Measurements from ENCODE around the gene NCBP1. TPM values are rescaled to one million over a fixed set of nuclear protein-coding genes. Genes with fewer than 3 reads are reported as not detected.

Gene NCBP1
- total RNA-seq, 2 experiments from 2014 or later, result 50.7 to 53.5 TPM

DNA sequence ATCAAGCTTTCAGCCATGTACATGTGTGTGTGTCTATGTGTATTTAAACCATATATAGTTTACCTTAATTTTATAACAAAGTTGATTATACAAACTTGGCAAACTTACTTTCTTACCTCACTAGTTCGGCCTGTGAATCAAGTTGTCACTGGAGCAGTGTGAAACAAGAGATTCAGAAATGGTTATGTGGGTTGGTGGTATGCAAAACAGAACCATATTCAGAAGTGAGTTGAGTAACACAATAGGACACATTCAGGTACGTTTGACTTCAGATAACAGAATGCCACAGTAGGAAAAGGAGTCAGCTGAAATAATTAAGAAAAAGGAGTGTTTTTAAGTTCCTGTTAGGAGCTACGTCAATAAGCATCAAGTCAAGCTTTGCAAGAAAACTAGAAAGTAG lies 42.0 kb downstream of the NCBP1 start:
- peaks cover 21% of the 10 kb centered on the region for H3K4me1 Mint-ChIP-seq (ENCODE audit: low read depth)
- no peak for ATAC-seq (ENCODE audit: poor library complexity)

DNA sequence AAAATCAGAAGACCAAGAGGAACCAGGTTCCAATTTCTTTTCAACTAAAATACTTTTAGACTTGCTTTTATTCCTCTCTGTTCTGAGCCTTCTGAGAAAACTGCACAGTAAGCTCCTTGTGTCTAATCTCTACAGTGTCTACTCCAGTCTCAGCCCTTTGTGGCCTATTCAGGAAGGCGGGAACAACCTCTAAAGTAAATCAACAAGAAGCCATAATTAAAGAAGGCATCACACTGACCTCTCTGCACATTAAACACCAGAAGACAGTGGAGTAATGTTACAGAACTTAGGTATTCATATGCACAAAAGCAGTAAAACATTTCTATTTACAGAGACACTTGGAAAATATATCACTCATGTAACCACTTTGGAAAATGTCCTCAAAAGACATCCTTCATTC lies 48.6 kb downstream of the NCBP1 start:
- H3K27ac Mint-ChIP-seq, result peak overlapping the region; percentile 44
- H3K9me3 Mint-ChIP-seq, result no peaks in the 10 kb centered on the region
- Histone ChIP-seq H3K4me1 (ENCODE audit: insufficient read depth, low read length) (no peaks in the 10 kb centered on the region), H3K9me3 (ENCODE audit: control insufficient read depth in 1 of 2, insufficient read depth in 1 of 2, low read length in 2 of 2) (no peaks in the 10 kb centered on the region), H3K27me3 (ENCODE audit: control insufficient read depth in 1 of 2, insufficient read depth in 2 of 2, low read length in 2 of 2) (no peaks in the 10 kb centered on the region), H3K36me3 (ENCODE audit: insufficient read depth, low read length) (peaks cover 80% of the 10 kb centered on the region), H3K4me3 (ENCODE audit: low read length) (no peak overlapping the region), H3K27ac (ENCODE audit: low read depth in 1 of 2, low read length in 2 of 2) (no peak overlapping the region)
- no peak overlapping the region for H3K4me3 Mint-ChIP-seq
- H3K27me3 Mint-ChIP-seq, result no peaks in the 10 kb centered on the region
- DNase-seq, result no peak
- ChIA-PET CTCF (interaction anchor here (1.0 kb wide), 1 partner anchor 49 kb away, joined by 3 read pairs; the partner anchor contains the start of gene TSTD2), POLR2A (no interaction called here)
- peaks cover 23% of the 10 kb centered on the region for H3K4me1 Mint-ChIP-seq (ENCODE audit: low read depth)
- TF ChIP-seq, protein P1, sequence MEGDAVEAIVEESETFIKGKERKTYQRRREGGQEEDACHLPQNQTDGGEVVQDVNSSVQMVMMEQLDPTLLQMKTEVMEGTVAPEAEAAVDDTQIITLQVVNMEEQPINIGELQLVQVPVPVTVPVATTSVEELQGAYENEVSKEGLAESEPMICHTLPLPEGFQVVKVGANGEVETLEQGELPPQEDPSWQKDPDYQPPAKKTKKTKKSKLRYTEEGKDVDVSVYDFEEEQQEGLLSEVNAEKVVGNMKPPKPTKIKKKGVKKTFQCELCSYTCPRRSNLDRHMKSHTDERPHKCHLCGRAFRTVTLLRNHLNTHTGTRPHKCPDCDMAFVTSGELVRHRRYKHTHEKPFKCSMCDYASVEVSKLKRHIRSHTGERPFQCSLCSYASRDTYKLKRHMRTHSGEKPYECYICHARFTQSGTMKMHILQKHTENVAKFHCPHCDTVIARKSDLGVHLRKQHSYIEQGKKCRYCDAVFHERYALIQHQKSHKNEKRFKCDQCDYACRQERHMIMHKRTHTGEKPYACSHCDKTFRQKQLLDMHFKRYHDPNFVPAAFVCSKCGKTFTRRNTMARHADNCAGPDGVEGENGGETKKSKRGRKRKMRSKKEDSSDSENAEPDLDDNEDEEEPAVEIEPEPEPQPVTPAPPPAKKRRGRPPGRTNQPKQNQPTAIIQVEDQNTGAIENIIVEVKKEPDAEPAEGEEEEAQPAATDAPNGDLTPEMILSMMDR (IDR thresholded peaks at IDR 0.05), result no peak
- ATAC-seq (ENCODE audit: poor library complexity), result no peak
- H3K36me3 Mint-ChIP-seq (ENCODE audit: low read depth), result peaks cover 94% of the 10 kb centered on the region
- intact Hi-C loops (cut with DNase I, micrococcal nuclease), result loop anchor here in 1 of 2 experiments (5.0 kb wide), 1 partner anchor 40 kb away; no protein-coding TSS in a partner anchor

More for the DNA sequence above, 42.0 kb downstream of the NCBP1 start:
- Histone ChIP-seq H3K9me3 (ENCODE audit: control insufficient read depth in 1 of 2, insufficient read depth in 1 of 2, low read length in 2 of 2) (no peaks in the 10 kb centered on the region), H3K4me3 (ENCODE audit: low read length) (no peak overlapping the region), H3K36me3 (ENCODE audit: insufficient read depth, low read length) (peaks cover 76% of the 10 kb centered on the region), H3K27ac (ENCODE audit: low read depth in 1 of 2, low read length in 2 of 2) (no peak overlapping the region), H3K4me1 (ENCODE audit: insufficient read depth, low read length) (no peaks in the 10 kb centered on the region), H3K27me3 (ENCODE audit: control insufficient read depth in 1 of 2, insufficient read depth in 2 of 2, low read length in 2 of 2) (no peaks in the 10 kb centered on the region)
- ChIA-PET CTCF (no interaction called here), POLR2A (no interaction called here)
- intact Hi-C loops (cut with DNase I, micrococcal nuclease), result no loop called here
- Mint-ChIP-seq H3K27ac (peak overlapping the region; percentile 19), H3K36me3 (ENCODE audit: low read depth) (peaks cover 96% of the 10 kb centered on the region), H3K4me3 (no peak overlapping the region), H3K27me3 (no peaks in the 10 kb centered on the region), H3K9me3 (no peaks in the 10 kb centered on the region)
- TF ChIP-seq, protein P1 (IDR thresholded peaks at IDR 0.05), result no peak
- no peak for DNase-seq

- Mint-ChIP-seq H3K4me1 (ENCODE audit: low read depth) (peaks cover 17% of the 10 kb centered on the region), H3K36me3 (ENCODE audit: low read depth) (peaks cover 92% of the 10 kb centered on the region), H3K4me3 (no peak overlapping the region), H3K9me3 (no peaks in the 10 kb centered on the region), H3K27me3 (no peaks in the 10 kb centered on the region), H3K27ac (peak overlapping the region; percentile 49)
- intact Hi-C loops (cut with DNase I, micrococcal nuclease), result no loop called here
- no peaks in the 10 kb centered on the region for H3K4me1 ChIP-seq (ENCODE audit: insufficient read depth, low read length)
- H3K27me3 ChIP-seq (ENCODE audit: control insufficient read depth in 1 of 2, insufficient read depth in 2 of 2, low read length in 2 of 2), result no peaks in the 10 kb centered on the region
- H3K4me3 ChIP-seq (ENCODE audit: low read length), result no peak overlapping the region
- H3K27ac ChIP-seq (ENCODE audit: low read depth in 1 of 2, low read length in 2 of 2), result no peak overlapping the region
- ChIA-PET POLR2A (interaction anchor here (2.2 kb wide), 1 partner anchor 8 kb away, joined by 14 read pairs; the partner anchor contains the start of gene XPA), CTCF (no interaction called here)
- DNase-seq (no peak), ATAC-seq (ENCODE audit: poor library complexity) (no peak)
- H3K9me3 ChIP-seq (ENCODE audit: control insufficient read depth in 1 of 2, insufficient read depth in 1 of 2, low read length in 2 of 2), result no peaks in the 10 kb centered on the region
- peaks cover 75% of the 10 kb centered on the region for H3K36me3 ChIP-seq (ENCODE audit: insufficient read depth, low read length)
- TF ChIP-seq, protein P1 (IDR thresholded peaks at IDR 0.05), result no peak
Observed at GRCh38 chr9:97688654-97689053, 55.0 kb downstream of the NCBP1 start.
